Kidney capillary endothelial cell (primary cell): ENCODE measurements around the gene SMYD3.

ENCODE experiments used
- DNase-seq: peaks from one replicate; pipeline ENCODE4 v3.0.0-alpha.2; 2018; ENCODE audit warnings: low spot score

Gene SMYD3

GRCh38 chr1:246515390-246516005 lies 8.4 kb upstream of the SMYD3 start:
- DNase-seq = no peak

DNA sequence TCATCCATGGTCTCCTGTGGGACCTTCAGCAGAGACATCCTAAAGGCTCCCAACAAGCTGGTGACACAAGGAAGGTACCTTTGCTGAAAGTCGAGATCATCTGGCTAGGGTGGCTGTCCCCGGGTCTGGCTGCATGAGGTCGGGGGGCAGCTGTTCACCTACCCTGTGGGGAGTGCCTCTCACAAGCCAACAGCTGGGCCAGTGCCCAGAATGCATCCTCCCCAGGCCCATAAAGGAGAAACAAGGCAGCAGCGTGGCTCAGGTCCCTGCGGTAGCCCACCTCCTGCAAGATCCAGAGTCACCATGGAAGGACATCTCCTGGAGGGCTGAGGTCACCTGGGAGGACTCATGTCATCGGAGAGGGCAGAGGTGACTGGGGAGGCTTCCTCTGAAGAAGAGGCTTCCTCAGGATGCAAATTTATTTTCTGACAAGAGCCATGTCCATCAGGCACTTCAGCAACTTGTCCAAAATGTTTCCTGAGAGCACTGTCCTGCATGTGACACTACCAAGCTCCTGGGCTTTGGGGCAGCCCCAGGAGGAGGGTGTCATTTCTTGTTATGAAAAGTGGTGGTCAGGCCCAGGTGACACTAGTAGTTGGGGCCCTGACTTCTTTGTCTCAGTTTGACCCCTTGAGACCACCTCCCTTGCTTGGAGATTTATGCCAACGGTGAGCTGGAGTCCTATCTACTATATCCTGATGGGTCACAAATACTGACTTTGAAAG lies 6.7 kb upstream of the SMYD3 start:
- no peak for DNase-seq

GRCh38 chr1:246513041-246513440 lies 6.0 kb upstream of the SMYD3 start:
- DNase-seq = no peak

- no peak for DNase-seq
Measured at GRCh38 chr1:246512635-246513034, 5.6 kb upstream of the SMYD3 start.

- no peak for DNase-seq
Measured at GRCh38 chr1:246512230-246512629, 5.2 kb upstream of the SMYD3 start.

DNA sequence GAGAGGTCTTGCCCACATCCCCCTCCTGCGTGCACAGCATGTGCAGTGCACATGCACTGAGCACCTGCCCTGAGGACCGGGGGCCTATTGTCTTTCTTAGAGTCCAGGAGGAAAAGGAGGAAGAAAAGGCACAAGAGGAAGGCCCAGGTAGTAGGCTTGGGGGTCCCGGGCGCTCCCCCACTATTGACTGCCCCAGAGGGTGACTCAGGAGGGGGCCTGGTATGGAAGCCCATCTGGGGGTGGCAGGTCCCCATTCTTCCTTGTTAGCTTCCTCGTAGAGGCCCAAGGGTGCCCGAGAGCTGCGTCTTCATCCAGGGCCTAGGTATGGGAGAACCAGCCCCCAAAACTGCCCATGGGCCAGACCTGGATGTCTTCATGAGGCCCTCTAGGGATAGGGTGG lies 4.1 kb upstream of the SMYD3 start:
- DNase-seq = no peak

DNA sequence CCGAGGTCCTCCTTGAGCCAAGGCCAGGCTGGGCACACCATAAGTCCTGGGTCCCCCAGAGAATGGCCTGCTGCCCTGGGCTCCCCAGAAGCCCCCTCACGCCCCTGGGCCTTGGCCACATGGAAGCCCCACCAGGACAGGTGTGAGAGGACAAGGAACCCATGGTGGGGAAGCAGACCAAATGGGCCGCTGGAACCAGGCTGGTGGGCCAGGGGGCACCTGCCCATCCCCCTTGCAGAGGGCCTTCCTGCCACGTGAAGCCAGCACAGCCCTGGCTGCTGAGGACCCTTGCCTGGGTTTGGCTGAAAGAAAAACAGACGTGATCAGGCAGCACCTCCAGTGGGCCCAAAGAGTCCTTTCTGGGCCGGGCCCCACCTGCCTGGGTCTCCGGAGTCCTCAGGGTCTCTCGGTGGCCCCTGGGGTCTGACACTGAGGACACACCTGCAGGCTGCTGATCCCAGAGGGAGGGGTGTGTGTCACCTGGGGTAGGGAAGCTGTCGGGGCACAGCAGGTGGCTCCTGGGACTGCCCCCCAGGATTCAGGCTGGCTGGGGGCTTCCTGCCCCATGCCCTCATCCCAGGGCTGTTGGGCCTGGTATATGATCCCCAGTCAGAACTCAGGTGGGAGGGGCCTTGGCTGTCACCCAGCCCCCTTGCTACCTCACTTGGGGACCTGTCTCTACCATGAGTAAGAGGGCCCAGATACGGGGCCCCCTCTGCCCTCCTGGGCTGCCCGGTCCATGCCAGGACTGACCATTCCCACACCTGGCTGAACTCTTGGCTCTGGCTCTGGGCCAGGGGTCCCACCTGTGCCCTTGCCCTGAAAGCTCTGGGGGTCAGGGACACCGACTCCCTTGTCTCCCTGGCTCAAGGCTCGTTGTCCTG lies 3.3 kb upstream of the SMYD3 start:
- no peak for DNase-seq

DNA sequence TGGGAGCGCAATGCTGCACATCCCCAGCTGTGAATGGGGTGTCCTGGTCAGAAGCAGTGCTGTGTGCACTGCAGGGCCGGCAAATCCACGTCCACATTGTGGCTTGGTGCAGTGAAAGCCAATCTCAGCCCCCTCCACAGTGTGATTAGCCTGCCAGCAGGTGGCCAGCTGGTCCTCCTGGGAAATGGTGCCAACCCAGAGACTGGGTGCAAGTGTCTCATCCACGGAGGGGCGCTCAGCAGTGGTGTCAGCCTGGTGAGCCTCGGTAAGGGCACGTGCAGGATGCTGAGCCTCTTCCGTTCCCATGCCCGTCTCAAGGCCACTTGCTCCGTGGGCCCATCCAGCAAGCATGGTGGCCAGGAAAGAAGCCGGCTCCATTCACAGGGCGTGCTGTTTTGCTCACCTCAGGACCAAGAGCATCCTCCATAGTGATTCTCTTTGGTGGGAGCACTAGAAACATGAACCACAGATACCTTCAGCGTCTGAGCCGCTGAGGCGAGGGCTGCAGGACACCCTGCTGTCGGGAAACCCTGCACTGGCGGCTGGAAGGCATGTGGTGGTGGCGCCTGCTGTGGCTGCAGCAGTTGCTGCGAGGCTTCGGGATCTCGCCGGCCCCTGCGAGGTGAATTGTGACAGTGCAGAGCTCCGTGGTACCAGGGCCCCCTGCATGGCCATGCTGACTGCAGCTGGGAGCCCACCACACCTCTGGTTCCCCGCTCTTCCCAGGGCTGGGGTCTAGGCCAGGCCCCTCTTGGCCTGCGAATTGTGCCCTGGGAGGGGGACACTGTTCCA lies 2.0 kb upstream of the SMYD3 start:
- DNase-seq = no peak

GRCh38 chr1:246506367-246506673 lies 759 bp downstream of the SMYD3 start:
- DNase-seq = peak; percentile 2

GRCh38 chr1:246503341-246503740 lies 3.7 kb downstream of the SMYD3 start:
- peak; percentile 10 for DNase-seq

DNA sequence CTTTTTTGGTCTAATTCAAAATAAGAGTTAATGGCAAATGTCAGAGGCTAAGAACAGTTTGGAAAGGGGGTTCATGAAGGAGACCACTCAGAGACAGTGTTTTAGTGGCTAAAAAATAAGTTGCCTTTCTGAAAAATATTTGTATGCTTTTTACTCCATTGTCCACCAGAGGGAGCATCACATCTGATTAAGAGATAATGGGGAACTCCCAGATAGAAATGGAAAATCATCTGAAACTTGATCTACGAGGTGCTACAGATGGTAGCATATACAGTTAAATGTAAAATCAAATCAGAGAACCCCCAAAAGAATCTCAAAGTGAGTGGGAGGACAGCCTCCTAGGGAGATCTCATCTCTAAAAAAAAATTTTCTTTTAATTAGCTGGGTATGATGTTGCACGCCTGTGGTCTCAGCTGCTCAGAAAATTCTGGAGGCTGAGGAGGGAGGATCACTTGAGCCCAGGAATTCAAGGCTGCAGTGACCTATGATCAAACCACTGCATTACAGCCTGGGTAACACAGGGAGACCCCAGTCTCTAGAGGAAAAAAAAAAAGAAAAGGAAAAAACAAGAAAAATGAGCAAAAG lies 9.7 kb downstream of the SMYD3 start:
- peak; percentile 73 for DNase-seq

- DNase-seq = peak; percentile 71
Measured at GRCh38 chr1:246492611-246493245, 14.4 kb downstream of the SMYD3 start.

DNA sequence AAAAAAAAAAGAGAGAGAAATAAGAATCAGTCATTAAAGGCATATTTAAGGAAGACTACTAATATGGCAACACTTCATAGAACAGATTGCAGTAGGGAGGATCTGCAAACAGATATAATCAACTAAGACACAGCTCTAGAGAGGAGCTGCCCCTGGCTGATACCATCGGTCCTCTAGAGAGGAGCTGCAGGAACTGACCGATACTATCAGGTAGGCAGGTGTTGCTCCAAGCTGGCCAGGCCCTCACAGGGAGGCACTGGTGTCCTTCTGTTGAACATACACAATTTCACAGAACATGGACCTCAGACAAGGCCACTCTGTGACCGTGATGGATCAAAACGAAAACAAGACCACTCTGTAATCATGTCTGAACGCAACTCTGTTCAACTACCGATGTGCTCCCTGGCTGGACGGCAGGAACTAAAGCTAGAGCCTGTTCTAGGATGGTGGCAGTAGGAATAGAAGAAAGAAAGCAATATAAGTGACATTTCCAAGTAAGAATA lies 15.5 kb downstream of the SMYD3 start:
- DNase-seq = no peak

GRCh38 chr1:246488674-246489073 lies 18.4 kb downstream of the SMYD3 start:
- DNase-seq = no peak

DNA sequence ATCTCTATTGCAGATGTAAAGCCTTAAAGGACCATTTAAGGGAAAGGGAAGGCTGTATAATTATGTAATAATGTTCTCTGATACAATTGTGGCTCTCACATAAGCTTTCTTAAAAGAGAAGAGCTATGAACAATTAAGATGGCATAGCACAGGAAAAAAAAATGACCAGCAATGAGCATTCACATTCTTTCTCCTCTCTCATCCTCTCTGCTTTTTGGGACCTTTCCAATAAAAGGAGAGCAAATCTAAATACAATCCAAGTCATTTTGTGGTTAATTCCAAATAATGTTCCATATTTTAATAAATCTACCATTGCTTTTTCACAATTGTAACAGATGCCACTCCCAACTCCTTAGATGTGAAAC lies 23.5 kb downstream of the SMYD3 start:
- no peak for DNase-seq

- no peak for DNase-seq
Measured at GRCh38 chr1:246482805-246483568, 24.1 kb downstream of the SMYD3 start.

DNA sequence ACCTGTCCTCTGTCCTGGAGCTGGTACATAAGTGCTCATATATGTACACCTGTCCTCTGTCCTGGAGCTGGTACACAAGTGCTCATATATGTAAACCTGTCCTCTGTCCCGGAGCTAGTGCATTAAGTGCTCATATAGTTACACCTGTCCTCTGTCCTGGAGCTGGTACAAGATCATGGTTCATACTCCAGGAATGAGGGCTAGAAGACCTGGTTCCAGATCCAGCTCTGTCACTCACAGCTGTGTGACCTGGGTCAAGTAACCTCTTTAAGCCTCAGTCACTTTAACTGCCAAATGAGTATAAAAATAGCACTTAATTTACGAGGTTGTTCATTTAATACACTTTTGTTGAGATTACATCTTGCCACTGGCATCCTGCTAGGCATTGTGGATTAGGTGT lies 28.0 kb downstream of the SMYD3 start:
- DNase-seq = no peak

DNA sequence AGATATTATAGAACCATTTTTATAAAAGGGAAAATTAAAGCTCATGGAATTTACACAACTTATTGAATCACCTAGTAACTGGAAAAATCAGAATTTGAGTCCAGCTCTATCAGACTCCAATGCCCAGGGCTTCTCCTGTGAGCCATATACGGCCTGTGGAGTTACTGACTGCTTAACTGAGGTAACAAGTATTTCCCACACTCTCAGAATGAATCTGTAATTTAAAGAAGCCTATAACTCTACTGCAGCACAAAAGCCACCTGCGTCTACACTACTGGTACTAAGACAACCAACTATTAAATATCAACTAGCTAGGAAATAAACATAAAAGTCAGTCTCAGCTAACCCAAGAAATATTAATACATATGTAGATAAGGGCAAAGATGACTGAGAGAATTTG lies 29.4 kb downstream of the SMYD3 start:
- DNase-seq = no peak

- DNase-seq = no peak
Measured at GRCh38 chr1:246476771-246477170, 30.3 kb downstream of the SMYD3 start.

GRCh38 chr1:246471688-246472087 lies 35.4 kb downstream of the SMYD3 start:
- no peak for DNase-seq

GRCh38 chr1:246470585-246470984 lies 36.5 kb downstream of the SMYD3 start:
- DNase-seq = no peak
